Lower leg skin (tissue), 4 donors: Measurements from ENCODE around the gene INHBB. TPM values are rescaled to one million over a fixed set of nuclear protein-coding genes. Genes with fewer than 3 reads are reported as not detected.

Experiments used
- DNase-seq, 2 donors: peaks; one replicate each; pipeline ENCODE4 v3.0.0-alpha.2; 2019; ENCODE audit warnings: low spot score in 2 of 2
- H3K4me3 ChIP-seq: fragments of 200-600 bp; sonication (generic); 2 replicates; pipeline ENCODE4 v1.5.1; 2017; ENCODE audit warnings: mild to moderate bottlenecking, low read depth; ENCODE audit not compliant: poor library complexity, severe bottlenecking
- POLR2A ChIP-seq, 2 donors: fragments of 450-650 bp; IDR thresholded peaks; one replicate each; pipeline ENCODE4 v1.6.1; 2016 to 2017; ENCODE audit warnings: antibody characterized with exemption in 2 of 2, mild to moderate bottlenecking in 1 of 2, moderate library complexity in 1 of 2
- WGBS, 2 donors: methylation state at CpG; one replicate each; pipeline ENCODE4 v1.1.5; 2018; 5-methylcytosine and 5-hydroxymethylcytosine counted together
- intact Hi-C: fragments of 100-400 bp; cut with DNase I; formaldehyde crosslinking; loops from one replicate; pipeline ENCODE4 v1.15.0; 2023; ENCODE audit warnings: low total_unique reads
- total RNA-seq, 4 donors: library from RNA; depleted of rRNA; stranded (reverse); fragments of >200 nt; gene quantifications; one replicate each; pipeline ENCODE4 v1.1.0, GENCODE V29; 2016
- TF ChIP-seq, protein P1 (sequence below), 3 donors: fragments of 450-650 bp; IDR thresholded peaks; one replicate each; pipeline ENCODE4 v1.5.1; 2016; ENCODE audit warnings: antibody characterized with exemption in 3 of 3, mild to moderate bottlenecking in 3 of 3, moderate library complexity in 2 of 3

The INHBB gene
- total RNA-seq, 4 donors from 2014 or later, result 9.4 to 47.9 (median 25.0) TPM

DNA sequence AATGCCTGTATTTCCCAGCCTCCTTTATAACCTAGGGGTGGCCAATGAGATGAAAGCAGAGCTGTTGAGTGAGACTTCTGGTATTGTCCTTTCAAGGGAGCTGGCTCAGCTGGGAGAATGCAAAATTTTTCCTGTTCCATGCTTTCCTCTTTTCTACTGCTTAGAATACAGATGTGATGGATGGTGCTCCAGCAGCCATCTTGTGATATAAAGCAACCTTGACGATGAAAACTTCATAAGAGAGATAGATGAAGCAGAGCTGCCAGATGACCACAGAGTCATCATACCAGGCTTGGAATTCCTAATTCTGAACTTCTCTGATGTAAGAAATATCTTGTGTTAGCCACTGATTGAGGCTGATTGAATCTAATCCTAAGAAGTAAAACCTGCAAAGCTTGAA is 11.9 kb upstream of the INHBB start:
- TF ChIP-seq, protein P1, sequence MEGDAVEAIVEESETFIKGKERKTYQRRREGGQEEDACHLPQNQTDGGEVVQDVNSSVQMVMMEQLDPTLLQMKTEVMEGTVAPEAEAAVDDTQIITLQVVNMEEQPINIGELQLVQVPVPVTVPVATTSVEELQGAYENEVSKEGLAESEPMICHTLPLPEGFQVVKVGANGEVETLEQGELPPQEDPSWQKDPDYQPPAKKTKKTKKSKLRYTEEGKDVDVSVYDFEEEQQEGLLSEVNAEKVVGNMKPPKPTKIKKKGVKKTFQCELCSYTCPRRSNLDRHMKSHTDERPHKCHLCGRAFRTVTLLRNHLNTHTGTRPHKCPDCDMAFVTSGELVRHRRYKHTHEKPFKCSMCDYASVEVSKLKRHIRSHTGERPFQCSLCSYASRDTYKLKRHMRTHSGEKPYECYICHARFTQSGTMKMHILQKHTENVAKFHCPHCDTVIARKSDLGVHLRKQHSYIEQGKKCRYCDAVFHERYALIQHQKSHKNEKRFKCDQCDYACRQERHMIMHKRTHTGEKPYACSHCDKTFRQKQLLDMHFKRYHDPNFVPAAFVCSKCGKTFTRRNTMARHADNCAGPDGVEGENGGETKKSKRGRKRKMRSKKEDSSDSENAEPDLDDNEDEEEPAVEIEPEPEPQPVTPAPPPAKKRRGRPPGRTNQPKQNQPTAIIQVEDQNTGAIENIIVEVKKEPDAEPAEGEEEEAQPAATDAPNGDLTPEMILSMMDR (IDR thresholded peaks at IDR 0.05), result no peak
- no peak for TF ChIP-seq POLR2A (IDR thresholded peaks at IDR 0.05)
- DNase-seq, result no peak
- intact Hi-C loops, result no loop called here
- no peak overlapping the region for H3K4me3 ChIP-seq
- WGBS, 2 donors, result 94 to 97% methylated on average over 1 of the region's 1 CpG

DNA sequence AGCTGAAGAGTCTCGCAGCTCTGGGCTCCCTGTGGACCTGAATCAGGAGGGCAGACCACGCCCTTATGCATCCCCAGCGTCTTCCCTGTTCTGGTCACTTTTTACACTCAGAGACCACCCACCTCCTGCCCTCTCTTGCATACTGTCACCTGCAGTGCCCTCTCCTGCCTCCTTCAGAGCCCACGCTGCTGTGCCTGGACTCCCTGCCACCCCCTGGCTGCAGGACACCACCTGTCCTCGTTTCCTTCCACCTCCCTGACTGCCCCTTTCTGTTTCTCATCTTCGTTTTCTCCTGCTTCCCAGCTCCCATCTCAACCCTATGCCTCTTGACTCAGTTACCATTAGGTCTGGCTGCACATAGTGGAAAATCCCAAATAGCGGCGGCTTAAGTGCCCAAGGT is 9.2 kb upstream of the INHBB start:
- intact Hi-C loops, result no loop called here
- H3K4me3 ChIP-seq, result no peak overlapping the region
- DNase-seq, result no peak
- 87 to 92% methylated on average over 8 of the region's 8 CpGs for WGBS, 2 donors
- TF ChIP-seq POLR2A (IDR thresholded peaks at IDR 0.05), result no peak
- TF ChIP-seq, protein P1 (IDR thresholded peaks at IDR 0.05), result no peak

DNA sequence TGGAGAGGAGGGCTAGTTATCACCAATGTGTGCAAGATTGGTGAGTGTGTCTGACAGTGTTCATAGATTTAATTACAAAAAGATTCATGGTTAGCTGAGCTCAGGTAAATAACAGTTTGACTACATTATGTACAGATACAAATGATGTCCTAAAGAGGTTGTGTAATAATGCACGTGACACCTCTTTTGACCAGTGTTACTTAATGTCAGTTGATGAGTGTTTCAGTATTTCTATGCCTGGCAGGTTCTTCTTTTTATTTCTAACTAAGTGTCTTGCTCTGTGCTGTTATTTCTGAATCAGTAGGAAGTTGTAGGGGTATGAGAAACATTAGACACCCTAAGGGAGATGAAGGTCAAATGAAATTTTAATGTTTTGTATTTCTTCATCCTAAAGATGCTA is 7.9 kb upstream of the INHBB start:
- TF ChIP-seq POLR2A (IDR thresholded peaks at IDR 0.05), result no peak
- TF ChIP-seq, protein P1 (IDR thresholded peaks at IDR 0.05), result no peak
- no peak overlapping the region for H3K4me3 ChIP-seq
- intact Hi-C loops, result no loop called here
- DNase-seq, result no peak
- WGBS, 2 donors, result 50 to 65% methylated on average over 1 of the region's 1 CpG

DNA sequence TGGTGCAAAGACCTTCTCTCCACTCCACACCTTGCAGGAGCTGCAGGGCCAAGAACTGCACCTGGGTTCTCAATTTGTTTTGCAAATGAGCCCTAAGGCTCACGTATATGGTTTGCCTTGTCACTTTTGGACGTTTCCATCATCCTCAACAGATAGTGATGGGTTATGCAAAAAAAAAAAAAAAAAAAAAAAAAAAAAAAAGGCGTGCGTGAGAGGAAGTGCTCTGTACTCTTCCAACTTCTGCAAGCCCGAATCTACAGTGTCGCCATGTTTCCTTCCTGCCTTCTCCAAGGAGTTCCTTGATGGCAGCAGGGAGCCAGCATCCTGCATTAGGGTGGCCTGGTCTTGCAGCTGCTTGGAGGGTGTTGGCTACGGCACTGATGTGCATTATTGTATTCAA is 4.0 kb upstream of the INHBB start:
- 57 to 66% methylated on average over 7 of the region's 7 CpGs for WGBS, 2 donors
- TF ChIP-seq POLR2A (IDR thresholded peaks at IDR 0.05), result no peak
- TF ChIP-seq, protein P1 (IDR thresholded peaks at IDR 0.05), result no peak
- intact Hi-C loops, result loop anchor here (10.0 kb wide), 2 partner anchors 103 to 213 kb away; no protein-coding TSS in a partner anchor
- no peak overlapping the region for H3K4me3 ChIP-seq
- DNase-seq, result no peak

DNA sequence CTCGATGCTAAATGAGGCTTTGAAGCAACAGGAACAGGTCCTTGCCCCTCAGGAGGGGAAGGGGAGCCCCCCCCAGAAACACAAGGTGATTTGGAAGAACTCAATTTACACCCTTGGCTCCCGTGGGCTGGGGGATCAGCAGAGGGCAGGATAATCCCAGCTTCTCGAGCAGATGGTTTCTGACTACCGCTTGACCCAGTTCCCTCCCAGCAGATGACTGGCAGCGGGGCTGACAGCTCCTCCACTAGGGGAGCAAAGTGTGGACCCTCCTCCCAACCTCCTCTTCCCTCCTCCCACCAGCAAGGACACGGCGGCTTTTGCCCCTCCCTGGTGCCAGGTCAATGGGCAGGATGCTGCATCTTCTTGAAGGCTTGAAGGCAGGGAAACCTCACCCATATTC is 3.5 kb upstream of the INHBB start:
- intact Hi-C loops, result loop anchor here (10.0 kb wide), 2 partner anchors 102 to 212 kb away; no protein-coding TSS in a partner anchor
- DNase-seq, result no peak
- no peak overlapping the region for H3K4me3 ChIP-seq
- TF ChIP-seq POLR2A (IDR thresholded peaks at IDR 0.05), result no peak
- TF ChIP-seq, protein P1 (IDR thresholded peaks at IDR 0.05), result no peak
- WGBS, 2 donors, result 59 to 67% methylated on average over 7 of the region's 7 CpGs

DNA sequence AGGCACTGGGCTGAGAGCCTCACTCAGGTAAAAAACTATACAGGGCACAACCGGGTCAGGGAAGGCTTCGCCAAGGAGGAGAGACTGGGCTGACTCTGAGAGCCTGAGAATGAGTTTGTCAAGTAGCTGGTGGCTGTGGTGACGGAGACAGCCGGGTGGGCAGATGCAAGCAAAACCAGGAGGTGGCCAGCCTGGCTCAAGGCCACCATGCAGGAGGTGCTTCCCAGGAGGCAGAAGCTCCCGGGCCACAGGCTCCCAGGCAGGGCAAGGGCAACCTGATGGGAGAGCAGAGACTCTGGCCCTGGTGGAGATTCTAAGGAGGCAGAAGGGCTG is 2.9 kb upstream of the INHBB start:
- no peak overlapping the region for H3K4me3 ChIP-seq
- TF ChIP-seq, protein P1 (IDR thresholded peaks at IDR 0.05), result no peak
- no peak for TF ChIP-seq POLR2A (IDR thresholded peaks at IDR 0.05)
- intact Hi-C loops, result loop anchor here (10.0 kb wide), 2 partner anchors 102 to 212 kb away; no protein-coding TSS in a partner anchor
- 26 to 43% methylated on average over 4 to 5 of the region's 5 CpGs for WGBS, 2 donors
- no peak for DNase-seq
